Lower leg skin (tissue), 3 donors: ENCODE results near the gene BLNK.

Source experiments
- POLR2A ChIP-seq, 2 donors: fragments of 450-650 bp; IDR thresholded peaks; one replicate each; pipeline ENCODE4 v1.6.1; 2016 to 2017; ENCODE audit warnings: antibody characterized with exemption in 2 of 2, mild to moderate bottlenecking in 1 of 2, moderate library complexity in 1 of 2
- TF ChIP-seq, protein P1 (sequence below), 3 donors: fragments of 450-650 bp; IDR thresholded peaks; one replicate each; pipeline ENCODE4 v1.5.1; 2016; ENCODE audit warnings: antibody characterized with exemption in 3 of 3, mild to moderate bottlenecking in 3 of 3, moderate library complexity in 2 of 3

DNA sequence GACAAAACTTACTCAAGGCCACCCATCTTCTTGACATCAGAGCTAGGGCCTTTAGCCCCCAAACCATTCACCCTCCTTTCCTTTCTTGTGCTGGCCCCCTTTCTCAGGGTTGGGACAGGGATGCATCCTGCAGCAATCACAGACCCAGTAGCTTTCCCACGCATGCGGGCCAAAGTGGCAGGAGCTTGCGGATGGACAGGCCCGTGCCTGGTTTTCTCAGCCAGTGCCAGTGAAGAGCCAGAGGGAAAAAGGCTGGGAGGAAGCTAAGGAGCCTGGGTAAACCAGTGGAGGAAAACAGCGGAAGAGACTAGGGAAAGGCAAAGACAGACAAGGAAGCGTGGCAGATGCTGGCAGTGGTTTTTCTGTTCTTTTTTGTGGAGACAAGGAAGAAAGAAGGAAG lies 5.1 kb upstream of the BLNK start:
- TF ChIP-seq POLR2A (IDR thresholded peaks at IDR 0.05): no peak
- TF ChIP-seq, protein P1, sequence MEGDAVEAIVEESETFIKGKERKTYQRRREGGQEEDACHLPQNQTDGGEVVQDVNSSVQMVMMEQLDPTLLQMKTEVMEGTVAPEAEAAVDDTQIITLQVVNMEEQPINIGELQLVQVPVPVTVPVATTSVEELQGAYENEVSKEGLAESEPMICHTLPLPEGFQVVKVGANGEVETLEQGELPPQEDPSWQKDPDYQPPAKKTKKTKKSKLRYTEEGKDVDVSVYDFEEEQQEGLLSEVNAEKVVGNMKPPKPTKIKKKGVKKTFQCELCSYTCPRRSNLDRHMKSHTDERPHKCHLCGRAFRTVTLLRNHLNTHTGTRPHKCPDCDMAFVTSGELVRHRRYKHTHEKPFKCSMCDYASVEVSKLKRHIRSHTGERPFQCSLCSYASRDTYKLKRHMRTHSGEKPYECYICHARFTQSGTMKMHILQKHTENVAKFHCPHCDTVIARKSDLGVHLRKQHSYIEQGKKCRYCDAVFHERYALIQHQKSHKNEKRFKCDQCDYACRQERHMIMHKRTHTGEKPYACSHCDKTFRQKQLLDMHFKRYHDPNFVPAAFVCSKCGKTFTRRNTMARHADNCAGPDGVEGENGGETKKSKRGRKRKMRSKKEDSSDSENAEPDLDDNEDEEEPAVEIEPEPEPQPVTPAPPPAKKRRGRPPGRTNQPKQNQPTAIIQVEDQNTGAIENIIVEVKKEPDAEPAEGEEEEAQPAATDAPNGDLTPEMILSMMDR (IDR thresholded peaks at IDR 0.05): no peak
